NT2/D1 (cell line): ENCODE measurements around the gene CCDC24.

ENCODE experiments used
- DNase-seq: peaks from one replicate; pipeline ENCODE4 v3.0.0-alpha.2; 2011; ENCODE audit warnings: low read depth, low spot score
- H3K27me3 ChIP-seq: 2 replicates; pipeline ENCODE4 v1.6.0; 2011; ENCODE audit warnings: mild to moderate bottlenecking; ENCODE audit not compliant: insufficient read length, insufficient read depth
- H3K36me3 ChIP-seq: 2 replicates; pipeline ENCODE4 v1.6.1; 2011; ENCODE audit warnings: mild to moderate bottlenecking, low read length, mixed read lengths; ENCODE audit not compliant: insufficient read depth, insufficient read length
- H3K4me1 ChIP-seq: 2 replicates; pipeline ENCODE4 v1.5.1; 2011; ENCODE audit not compliant: insufficient read depth, insufficient read length
- H3K4me3 ChIP-seq: 2 replicates; pipeline ENCODE4 v1.5.1; 2011; ENCODE audit warnings: low read depth; ENCODE audit not compliant: insufficient read length
- H3K9ac ChIP-seq: 2 replicates; pipeline ENCODE4 v1.6.0; 2011; ENCODE audit warnings: low read depth; ENCODE audit not compliant: insufficient read length
- H3K9me3 ChIP-seq: 2 replicates; pipeline ENCODE4 v1.5.1; 2011; ENCODE audit warnings: mild to moderate bottlenecking, low read length; ENCODE audit not compliant: insufficient read depth
- SUZ12 ChIP-seq: IDR thresholded peaks from 2 replicates; pipeline ENCODE4 v1.6.1; 2011; ENCODE audit not compliant: insufficient read length, insufficient read depth; ENCODE audit errors: extremely low read depth
- YY1 ChIP-seq: IDR thresholded peaks from 2 replicates; pipeline ENCODE4 v1.6.1; 2011; ENCODE audit not compliant: insufficient read length, insufficient read depth
- ZNF274 ChIP-seq: IDR thresholded peaks from 2 replicates; pipeline ENCODE4 v1.6.1; 2011; ENCODE audit warnings: mild to moderate bottlenecking, low read depth, low read length

Gene CCDC24

GRCh38 chr1:44015206-44015605, 23.8 kb downstream of the CCDC24 start:
- no peaks in the 10 kb centered on the region for H3K9me3 ChIP-seq
- H3K4me1 ChIP-seq, result peaks cover 34% of the 10 kb centered on the region
- H3K27me3 ChIP-seq, result no peaks in the 10 kb centered on the region
- peaks cover 13% of the 10 kb centered on the region for H3K36me3 ChIP-seq
- TF ChIP-seq SUZ12 (no peak), YY1 (no peak), ZNF274 (no peak)
- no peak overlapping the region for H3K4me3 ChIP-seq
- H3K9ac ChIP-seq, result no peak overlapping the region
- DNase-seq, result no peak

DNA sequence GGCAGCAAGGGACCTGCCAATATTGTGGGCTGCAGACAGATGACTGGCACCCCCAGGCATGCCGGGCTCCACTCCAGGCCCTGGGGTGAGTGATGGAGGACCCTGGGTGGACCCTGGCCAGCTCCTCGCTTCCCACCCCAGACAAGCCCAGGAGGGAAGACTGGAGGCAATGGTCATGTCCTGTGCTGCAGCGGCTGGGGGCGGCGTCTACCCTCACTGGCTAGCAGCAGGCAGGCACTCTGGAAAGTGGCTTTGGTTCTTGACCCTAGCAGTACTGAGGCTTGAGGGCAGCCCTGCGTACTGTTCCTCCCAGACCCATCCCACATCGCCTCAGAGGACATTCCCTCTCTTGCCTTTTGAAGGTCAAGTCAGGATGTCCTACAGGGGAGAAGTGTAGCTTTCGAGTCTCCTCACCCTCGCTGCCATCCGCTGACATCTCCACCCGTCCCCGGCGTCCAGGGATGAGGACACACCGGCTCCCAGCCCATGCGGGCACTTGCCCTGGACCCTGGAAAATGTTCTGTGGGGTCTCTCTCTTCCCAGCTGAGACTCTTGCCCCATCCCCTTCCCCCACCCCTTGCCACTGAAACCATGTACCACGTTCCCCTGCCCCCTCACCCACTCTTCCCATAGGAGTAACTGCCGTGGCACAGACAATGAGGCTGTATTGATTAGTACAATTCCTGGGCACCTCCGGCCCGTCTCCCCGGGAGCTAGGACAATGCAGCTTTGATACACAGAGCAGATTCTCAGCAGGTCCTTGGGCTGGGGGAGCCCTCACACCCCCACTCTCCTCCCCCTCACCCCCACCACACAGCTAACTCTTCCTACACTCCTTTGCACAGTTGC, 24.9 kb downstream of the CCDC24 start:
- Histone ChIP-seq H3K9ac (no peak overlapping the region), H3K36me3 (peaks cover 22% of the 10 kb centered on the region), H3K9me3 (no peaks in the 10 kb centered on the region), H3K4me1 (peaks cover 25% of the 10 kb centered on the region), H3K27me3 (no peaks in the 10 kb centered on the region), H3K4me3 (no peak overlapping the region)
- TF ChIP-seq YY1 (no peak), ZNF274 (no peak), SUZ12 (no peak)
- no peak for DNase-seq

GRCh38 chr1:44016890-44017400, 25.5 kb downstream of the CCDC24 start:
- peaks cover 27% of the 10 kb centered on the region for H3K36me3 ChIP-seq
- peaks cover 18% of the 10 kb centered on the region for H3K4me1 ChIP-seq
- no peak overlapping the region for H3K4me3 ChIP-seq
- H3K9me3 ChIP-seq, result no peaks in the 10 kb centered on the region
- H3K9ac ChIP-seq, result no peak overlapping the region
- no peak for TF ChIP-seq ZNF274
- TF ChIP-seq YY1, result no peak
- TF ChIP-seq SUZ12, result no peak
- DNase-seq, result no peak
- H3K27me3 ChIP-seq, result no peaks in the 10 kb centered on the region

DNA sequence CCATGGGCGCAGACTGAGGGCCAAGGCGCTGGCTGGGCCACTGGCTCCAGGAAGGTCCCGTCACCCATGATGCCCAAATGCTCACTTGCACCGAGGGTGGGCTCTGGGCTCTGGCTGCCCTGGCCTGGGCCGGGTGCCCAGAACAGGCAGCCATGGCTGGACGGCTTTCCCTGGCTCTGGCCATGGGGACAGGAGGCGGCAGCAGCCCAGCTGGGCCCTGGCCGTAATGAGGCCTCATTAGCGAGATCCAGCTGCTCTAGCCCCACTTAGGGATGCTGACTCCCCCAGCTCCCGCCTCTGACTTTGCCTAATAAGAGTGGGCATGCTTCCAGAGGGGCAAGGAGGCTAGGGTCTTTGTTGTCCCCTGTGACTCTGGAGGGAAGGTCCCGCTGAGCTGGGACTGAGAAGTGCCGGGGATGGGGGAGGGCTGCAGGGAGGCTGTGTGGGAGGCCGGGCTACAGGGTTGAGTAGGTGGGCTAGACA, 28.1 kb downstream of the CCDC24 start:
- Histone ChIP-seq H3K9ac (no peak overlapping the region), H3K4me3 (no peak overlapping the region), H3K27me3 (no peaks in the 10 kb centered on the region), H3K36me3 (peaks cover 48% of the 10 kb centered on the region), H3K9me3 (no peaks in the 10 kb centered on the region), H3K4me1 (peaks cover 12% of the 10 kb centered on the region)
- DNase-seq, result no peak
- TF ChIP-seq ZNF274 (no peak), SUZ12 (no peak), YY1 (no peak)

- H3K4me1 ChIP-seq, result peaks cover 12% of the 10 kb centered on the region
- no peak for DNase-seq
- H3K4me3 ChIP-seq, result no peak overlapping the region
- H3K27me3 ChIP-seq, result no peaks in the 10 kb centered on the region
- H3K36me3 ChIP-seq, result peaks cover 48% of the 10 kb centered on the region
- no peaks in the 10 kb centered on the region for H3K9me3 ChIP-seq
- TF ChIP-seq ZNF274 (no peak), SUZ12 (no peak), YY1 (no peak)
- H3K9ac ChIP-seq, result no peak overlapping the region
Measured at GRCh38 chr1:44020464-44020863, 29.1 kb downstream of the CCDC24 start.

DNA sequence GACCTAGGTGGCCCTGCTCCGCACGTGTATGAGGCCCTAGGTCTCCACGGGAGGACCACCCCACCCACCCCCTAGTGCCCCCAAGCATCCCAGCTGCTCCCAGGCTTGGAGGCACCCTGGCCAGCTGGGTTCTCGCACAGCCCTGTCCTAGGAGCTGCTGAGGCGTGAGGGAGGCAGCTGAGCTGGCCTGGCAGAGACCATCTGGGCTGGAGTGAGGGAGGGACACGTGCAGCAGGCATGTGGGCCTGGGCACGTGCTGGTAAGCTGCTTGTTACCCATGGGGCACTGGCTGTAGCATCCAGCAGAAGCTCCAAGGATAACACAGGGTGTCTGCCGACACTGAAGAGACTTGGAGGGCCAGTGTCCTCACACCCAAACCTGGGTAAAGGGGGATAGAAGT, 29.8 kb downstream of the CCDC24 start:
- H3K27me3 ChIP-seq, result no peaks in the 10 kb centered on the region
- H3K4me3 ChIP-seq, result no peak overlapping the region
- H3K36me3 ChIP-seq, result peaks cover 48% of the 10 kb centered on the region
- DNase-seq, result no peak
- no peak for TF ChIP-seq SUZ12
- no peak for TF ChIP-seq ZNF274
- no peak for TF ChIP-seq YY1
- H3K4me1 ChIP-seq, result peaks cover 13% of the 10 kb centered on the region
- no peaks in the 10 kb centered on the region for H3K9me3 ChIP-seq
- H3K9ac ChIP-seq, result no peak overlapping the region

- H3K4me1 ChIP-seq, result peaks cover 13% of the 10 kb centered on the region
- TF ChIP-seq SUZ12, result no peak
- no peak for TF ChIP-seq YY1
- no peak for TF ChIP-seq ZNF274
- peaks cover 46% of the 10 kb centered on the region for H3K36me3 ChIP-seq
- H3K27me3 ChIP-seq, result no peaks in the 10 kb centered on the region
- H3K9me3 ChIP-seq, result no peaks in the 10 kb centered on the region
- DNase-seq, result no peak
- no peak overlapping the region for H3K4me3 ChIP-seq
- no peak overlapping the region for H3K9ac ChIP-seq
Measured at GRCh38 chr1:44021581-44022321, 30.4 kb downstream of the CCDC24 start.
